Kidney (tissue), 14 donors: Measurements from ENCODE around the gene ESRRA. TPM values are rescaled to one million over a fixed set of nuclear protein-coding genes. Genes with fewer than 3 reads are reported as not detected.

Experiments
- DNase-seq, 5 donors: peaks; one replicate each; pipeline ENCODE4 v3.0.0-alpha.2; 2013 to 2020
- FAIRE-seq: peaks from 2 replicates; lab custom pipeline; 2012; peaks lifted over from hg19 to GRCh38; lab: Jason Lieb, UNC
- H3K27ac ChIP-seq, 2 donors: one replicate each; pipeline ENCODE4 v1.7.0; 2013; ENCODE audit warnings: low read depth in 2 of 2, low read length in 2 of 2, inconsistent platforms in 1 of 2
- H3K27me3 ChIP-seq: one replicate; pipeline ENCODE4 v1.7.1; 2013; ENCODE audit warnings: low read length, inconsistent platforms; ENCODE audit not compliant: control insufficient read depth, insufficient read depth
- H3K36me3 ChIP-seq, 3 donors: one replicate each; pipeline versions ENCODE4 v1.7.0 to v1.7.1; 2013; ENCODE audit warnings: low read length in 3 of 3, control low read depth in 1 of 3, inconsistent platforms in 1 of 3; ENCODE audit not compliant: insufficient read depth in 3 of 3, control insufficient read depth in 2 of 3
- H3K4me1 ChIP-seq, 3 donors: one replicate each; pipeline versions ENCODE4 v1.7.0 to v1.7.1; 2013; ENCODE audit warnings: low read length in 3 of 3, inconsistent platforms in 1 of 3, low read depth in 1 of 3; ENCODE audit not compliant: control insufficient read depth in 2 of 3, insufficient read depth in 2 of 3
- H3K4me3 ChIP-seq, 3 donors: one replicate each; pipeline versions ENCODE4 v1.7.0 to v1.8.1; 2013; ENCODE audit warnings: low read length in 3 of 3, control low read depth in 1 of 3, inconsistent platforms in 1 of 3
- H3K9ac ChIP-seq, 3 donors: one replicate each; pipeline versions ENCODE4 v1.7.0 to v1.7.1; 2013; ENCODE audit warnings: low read length in 3 of 3, control low read depth in 1 of 3, inconsistent platforms in 1 of 3
- H3K9me3 ChIP-seq, 3 donors: one replicate each; pipeline versions ENCODE4 v1.7.0 to v1.7.1; 2013; ENCODE audit warnings: low read length in 3 of 3, control low read depth in 1 of 3, inconsistent platforms in 1 of 3; ENCODE audit not compliant: control insufficient read depth in 2 of 3, insufficient read depth in 1 of 3
- intact Hi-C: fragments of 100-400 bp; cut with DNase I; formaldehyde crosslinking; loops from one replicate; pipeline ENCODE4 v1.11.1; 2022
- polyA plus RNA-seq: library from polyadenylated mRNA; stranded (reverse); fragments of 350-450 nt; fragmentation: Illumina TruSeq; extraction: RNeasy Lipid Tissue Mini Kit (QIAGEN cat#74804); gene quantifications from one replicate; pipeline ENCODE4 v1.2.3, GENCODE V29; 2014; ENCODE audit warnings: low read depth, low replicate concordance; ENCODE audit not compliant: insufficient read depth
- total RNA-seq: library from RNA; stranded (reverse); fragmentation: NEBNext Ultra II Directional; extraction: Animal tissue kit (Norgen Biotek cat#: 25700); gene quantifications from one replicate; pipeline ENCODE4 v1.2.1, GENCODE V29; 2021
- TF ChIP-seq, protein P1 (sequence below): IDR thresholded peaks from 3 replicates; pipeline ENCODE4 v1.5.1; 2012; ENCODE audit warnings: mild to moderate bottlenecking, moderate library complexity, borderline replicate concordance; ENCODE audit not compliant: insufficient read depth; ENCODE audit errors: extremely low read depth
- donor health status: control.
- donor health status: control.
- donor health status: control.
- donor health status: control.
- donor health status: control.
- donor health status: DM: yes; HTN: yes; CAD: no.
- donor health status: Normal renal cell carcinoma (clear cell type).

The ESRRA gene
- total and polyA plus RNA-seq, 2 donors from 2014 or later: 59.7 to 117 TPM

- peak in 1 of 5 donors; percentile 56 for DNase-seq
- Histone ChIP-seq H3K27me3 (peaks cover 46% of the 10 kb centered on the region), H3K4me3 (no peak overlapping the region), H3K27ac (no peak overlapping the region), H3K9ac (no peak overlapping the region), H3K9me3 (no peaks in the 10 kb centered on the region), H3K4me1 (peaks cover 0 to 22% (median 0%) of the 10 kb centered on the region in 3 donors), H3K36me3 (no peaks in the 10 kb centered on the region)
- intact Hi-C loops: no loop called here
- FAIRE-seq: no peak
- TF ChIP-seq, protein P1, sequence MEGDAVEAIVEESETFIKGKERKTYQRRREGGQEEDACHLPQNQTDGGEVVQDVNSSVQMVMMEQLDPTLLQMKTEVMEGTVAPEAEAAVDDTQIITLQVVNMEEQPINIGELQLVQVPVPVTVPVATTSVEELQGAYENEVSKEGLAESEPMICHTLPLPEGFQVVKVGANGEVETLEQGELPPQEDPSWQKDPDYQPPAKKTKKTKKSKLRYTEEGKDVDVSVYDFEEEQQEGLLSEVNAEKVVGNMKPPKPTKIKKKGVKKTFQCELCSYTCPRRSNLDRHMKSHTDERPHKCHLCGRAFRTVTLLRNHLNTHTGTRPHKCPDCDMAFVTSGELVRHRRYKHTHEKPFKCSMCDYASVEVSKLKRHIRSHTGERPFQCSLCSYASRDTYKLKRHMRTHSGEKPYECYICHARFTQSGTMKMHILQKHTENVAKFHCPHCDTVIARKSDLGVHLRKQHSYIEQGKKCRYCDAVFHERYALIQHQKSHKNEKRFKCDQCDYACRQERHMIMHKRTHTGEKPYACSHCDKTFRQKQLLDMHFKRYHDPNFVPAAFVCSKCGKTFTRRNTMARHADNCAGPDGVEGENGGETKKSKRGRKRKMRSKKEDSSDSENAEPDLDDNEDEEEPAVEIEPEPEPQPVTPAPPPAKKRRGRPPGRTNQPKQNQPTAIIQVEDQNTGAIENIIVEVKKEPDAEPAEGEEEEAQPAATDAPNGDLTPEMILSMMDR: no peak
Measured at GRCh38 chr11:64296830-64297698, 8.3 kb upstream of the ESRRA start.

DNA sequence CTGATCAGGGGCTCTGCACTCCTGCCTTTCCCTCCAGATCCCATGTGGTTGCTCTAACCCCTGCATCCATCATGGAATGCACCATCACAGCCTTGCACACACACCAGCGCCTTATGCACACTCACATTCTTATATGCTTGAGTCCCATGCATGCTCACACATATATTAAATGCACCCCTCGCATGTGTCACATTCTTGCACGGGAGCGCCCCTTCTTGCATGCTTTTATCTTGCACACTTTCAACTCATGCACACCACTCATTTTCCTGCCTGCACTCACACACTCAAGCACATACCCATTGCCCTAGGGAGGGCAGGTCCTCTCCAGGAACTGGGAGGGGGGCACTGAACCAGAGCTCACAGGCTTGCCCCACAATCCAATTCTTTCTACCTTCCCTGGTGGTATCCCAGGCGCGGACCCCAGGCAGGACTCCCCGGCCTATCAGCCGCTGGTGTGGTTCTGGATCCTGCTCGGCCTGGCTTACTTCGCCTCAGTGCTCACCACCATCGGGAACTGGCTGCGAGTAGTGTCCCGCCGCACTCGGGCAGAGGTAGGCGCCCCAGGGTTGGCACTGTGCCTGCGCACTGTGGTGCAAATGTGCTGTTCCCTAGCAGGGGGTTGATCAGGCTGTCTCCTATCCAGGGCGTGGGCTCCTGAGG, 7.5 kb upstream of the ESRRA start:
- Histone ChIP-seq H3K27ac (no peak overlapping the region), H3K27me3 (peaks cover 46% of the 10 kb centered on the region), H3K9ac (no peak overlapping the region), H3K9me3 (no peaks in the 10 kb centered on the region), H3K36me3 (no peaks in the 10 kb centered on the region), H3K4me3 (no peak overlapping the region), H3K4me1 (peaks cover 0 to 19% (median 0%) of the 10 kb centered on the region in 3 donors)
- FAIRE-seq (no peak), DNase-seq (peak in 4 of 5 donors; percentile 31 to 83 (median 56))
- intact Hi-C loops: no loop called here
- TF ChIP-seq, protein P1: no peak

GRCh38 chr11:64298966-64299846, 6.1 kb upstream of the ESRRA start:
- Histone ChIP-seq H3K9me3 (no peaks in the 10 kb centered on the region), H3K9ac (no peak overlapping the region), H3K27me3 (peaks cover 42% of the 10 kb centered on the region), H3K4me3 (peak overlapping the region in 1 of 3 donors; percentile 17), H3K36me3 (no peaks in the 10 kb centered on the region), H3K27ac (no peak overlapping the region), H3K4me1 (peaks cover 0 to 23% (median 0%) of the 10 kb centered on the region in 3 donors)
- TF ChIP-seq, protein P1: no peak
- intact Hi-C loops: no loop called here
- FAIRE-seq (no peak), DNase-seq (peak; percentile 32 to 85 (median 60))
